ENCODE results near the gene NAALADL2. TPM values are rescaled to one million over a fixed set of nuclear protein-coding genes. Genes with fewer than 3 reads are reported as not detected.
"Not testable (repeated sequence)": the region's sequence is repeated elsewhere in the genome, so short reads cannot be mapped to it uniquely, and the experiment has no call there.

The NAALADL2 gene
- polyA plus RNA-seq, 1 donor: 6.5 TPM

GRCh38 chr3:175070946-175071345, 211.8 kb downstream of the NAALADL2 start:
- no peaks in the 10 kb centered on the region for H3K9me3 ChIP-seq (ENCODE audit: control insufficient read depth, low read depth, low read length)
- H3K4me3 ChIP-seq (ENCODE audit: low read length): no peak overlapping the region
- H3K27ac ChIP-seq (ENCODE audit: low read length): no peak overlapping the region
- H3K4me1 ChIP-seq (ENCODE audit: control insufficient read depth, insufficient read depth, low read length): no peaks in the 10 kb centered on the region
- no peaks in the 10 kb centered on the region for H3K27me3 ChIP-seq (ENCODE audit: control insufficient read depth, insufficient read depth, low read length)
- no peak for DNase-seq
- H3K36me3 ChIP-seq (ENCODE audit: control insufficient read depth, insufficient read depth, low read length): no peaks in the 10 kb centered on the region
- WGBS (ENCODE audit: insufficient coverage, low lambda C conversion rate): 100% methylated on average over 1 of the region's 3 CpGs

- H3K4me1 ChIP-seq (ENCODE audit: control insufficient read depth, insufficient read depth, low read length): no peaks in the 10 kb centered on the region
- no peaks in the 10 kb centered on the region for H3K27me3 ChIP-seq (ENCODE audit: control insufficient read depth, insufficient read depth, low read length)
- no peaks in the 10 kb centered on the region for H3K9me3 ChIP-seq (ENCODE audit: control insufficient read depth, low read depth, low read length)
- no peak for DNase-seq
- WGBS (ENCODE audit: insufficient coverage, low lambda C conversion rate): 89% methylated on average over 4 of the region's 6 CpGs
- no peak overlapping the region for H3K27ac ChIP-seq (ENCODE audit: low read length)
- H3K4me3 ChIP-seq (ENCODE audit: low read length): no peak overlapping the region
- H3K36me3 ChIP-seq (ENCODE audit: control insufficient read depth, insufficient read depth, low read length): no peaks in the 10 kb centered on the region
These were observed 214.2 kb downstream of the NAALADL2 start for GRCh38 chr3:175073219-175073905.

- no peaks in the 10 kb centered on the region for H3K4me1 ChIP-seq (ENCODE audit: control insufficient read depth, insufficient read depth, low read length)
- H3K36me3 ChIP-seq (ENCODE audit: control insufficient read depth, insufficient read depth, low read length): no peaks in the 10 kb centered on the region
- DNase-seq: no peak
- H3K9me3 ChIP-seq (ENCODE audit: control insufficient read depth, low read depth, low read length): no peaks in the 10 kb centered on the region
- H3K4me3 ChIP-seq (ENCODE audit: low read length): no peak overlapping the region
- H3K27me3 ChIP-seq (ENCODE audit: control insufficient read depth, insufficient read depth, low read length): no peaks in the 10 kb centered on the region
- H3K27ac ChIP-seq (ENCODE audit: low read length): no peak overlapping the region
These were observed 216.1 kb downstream of the NAALADL2 start for GRCh38 chr3:175075269-175075668.

- H3K27ac ChIP-seq (ENCODE audit: low read length): no peak overlapping the region
- no peaks in the 10 kb centered on the region for H3K27me3 ChIP-seq (ENCODE audit: control insufficient read depth, insufficient read depth, low read length)
- H3K36me3 ChIP-seq (ENCODE audit: control insufficient read depth, insufficient read depth, low read length): no peaks in the 10 kb centered on the region
- no peaks in the 10 kb centered on the region for H3K4me1 ChIP-seq (ENCODE audit: control insufficient read depth, insufficient read depth, low read length)
- WGBS (ENCODE audit: insufficient coverage, low lambda C conversion rate): 29% methylated on average over 2 of the region's 3 CpGs
- no peak for DNase-seq
- no peaks in the 10 kb centered on the region for H3K9me3 ChIP-seq (ENCODE audit: control insufficient read depth, low read depth, low read length)
- no peak overlapping the region for H3K4me3 ChIP-seq (ENCODE audit: low read length)
These were observed 218.1 kb downstream of the NAALADL2 start for GRCh38 chr3:175077216-175077615.

GRCh38 chr3:175082631-175083030, 223.5 kb downstream of the NAALADL2 start:
- Histone ChIP-seq H3K27ac (ENCODE audit: low read length) (no peak overlapping the region), H3K4me1 (ENCODE audit: control insufficient read depth, insufficient read depth, low read length) (no peaks in the 10 kb centered on the region), H3K4me3 (ENCODE audit: low read length) (no peak overlapping the region), H3K36me3 (ENCODE audit: control insufficient read depth, insufficient read depth, low read length) (no peaks in the 10 kb centered on the region), H3K27me3 (ENCODE audit: control insufficient read depth, insufficient read depth, low read length) (no peaks in the 10 kb centered on the region), H3K9me3 (ENCODE audit: control insufficient read depth, low read depth, low read length) (peaks cover 4% of the 10 kb centered on the region)
- DNase-seq: no peak

- 60% methylated on average over 1 of the region's 19 CpGs for WGBS (ENCODE audit: insufficient coverage, low lambda C conversion rate)
- not testable (repeated sequence) for H3K4me3 ChIP-seq (ENCODE audit: low read length); H3K4me1 ChIP-seq (ENCODE audit: control insufficient read depth, insufficient read depth, low read length); H3K9me3 ChIP-seq (ENCODE audit: control insufficient read depth, low read depth, low read length); DNase-seq; H3K27ac ChIP-seq (ENCODE audit: low read length); H3K36me3 ChIP-seq (ENCODE audit: control insufficient read depth, insufficient read depth, low read length); H3K27me3 ChIP-seq (ENCODE audit: control insufficient read depth, insufficient read depth, low read length)
These were observed 228.0 kb downstream of the NAALADL2 start for GRCh38 chr3:175087128-175087527.

GRCh38 chr3:175088766-175089380, 229.7 kb downstream of the NAALADL2 start:
- Histone ChIP-seq H3K4me3 (ENCODE audit: low read length) (no peak overlapping the region), H3K9me3 (ENCODE audit: control insufficient read depth, low read depth, low read length) (peaks cover 4% of the 10 kb centered on the region), H3K27ac (ENCODE audit: low read length) (no peak overlapping the region), H3K36me3 (ENCODE audit: control insufficient read depth, insufficient read depth, low read length) (no peaks in the 10 kb centered on the region), H3K27me3 (ENCODE audit: control insufficient read depth, insufficient read depth, low read length) (no peaks in the 10 kb centered on the region), H3K4me1 (ENCODE audit: control insufficient read depth, insufficient read depth, low read length) (no peaks in the 10 kb centered on the region)
- 25% methylated on average over 2 of the region's 3 CpGs for WGBS (ENCODE audit: insufficient coverage, low lambda C conversion rate)
- peak; percentile 2 to 33 for DNase-seq

- no peaks in the 10 kb centered on the region for H3K4me1 ChIP-seq (ENCODE audit: control insufficient read depth, insufficient read depth, low read length)
- peaks cover 4% of the 10 kb centered on the region for H3K9me3 ChIP-seq (ENCODE audit: control insufficient read depth, low read depth, low read length)
- H3K27me3 ChIP-seq (ENCODE audit: control insufficient read depth, insufficient read depth, low read length): no peaks in the 10 kb centered on the region
- DNase-seq: no peak
- H3K27ac ChIP-seq (ENCODE audit: low read length): no peak overlapping the region
- no peaks in the 10 kb centered on the region for H3K36me3 ChIP-seq (ENCODE audit: control insufficient read depth, insufficient read depth, low read length)
- 77% methylated on average over 7 of the region's 7 CpGs for WGBS (ENCODE audit: insufficient coverage, low lambda C conversion rate)
- H3K4me3 ChIP-seq (ENCODE audit: low read length): no peak overlapping the region
These were observed 232.4 kb downstream of the NAALADL2 start for GRCh38 chr3:175091426-175092114.

- no peaks in the 10 kb centered on the region for H3K27me3 ChIP-seq (ENCODE audit: control insufficient read depth, insufficient read depth, low read length)
- 100% methylated on average over 1 of the region's 3 CpGs for WGBS (ENCODE audit: insufficient coverage, low lambda C conversion rate)
- no peaks in the 10 kb centered on the region for H3K4me1 ChIP-seq (ENCODE audit: control insufficient read depth, insufficient read depth, low read length)
- no peak for DNase-seq
- no peaks in the 10 kb centered on the region for H3K36me3 ChIP-seq (ENCODE audit: control insufficient read depth, insufficient read depth, low read length)
- H3K27ac ChIP-seq (ENCODE audit: low read length): no peak overlapping the region
- H3K9me3 ChIP-seq (ENCODE audit: control insufficient read depth, low read depth, low read length): no peaks in the 10 kb centered on the region
- H3K4me3 ChIP-seq (ENCODE audit: low read length): no peak overlapping the region
These were observed 234.6 kb downstream of the NAALADL2 start for GRCh38 chr3:175093748-175094147.

- no peak for DNase-seq
- no peaks in the 10 kb centered on the region for H3K9me3 ChIP-seq (ENCODE audit: control insufficient read depth, low read depth, low read length)
- 79% methylated on average over 2 of the region's 2 CpGs for WGBS (ENCODE audit: insufficient coverage, low lambda C conversion rate)
- H3K27ac ChIP-seq (ENCODE audit: low read length): no peak overlapping the region
- H3K36me3 ChIP-seq (ENCODE audit: control insufficient read depth, insufficient read depth, low read length): no peaks in the 10 kb centered on the region
- H3K27me3 ChIP-seq (ENCODE audit: control insufficient read depth, insufficient read depth, low read length): no peaks in the 10 kb centered on the region
- no peak overlapping the region for H3K4me3 ChIP-seq (ENCODE audit: low read length)
- H3K4me1 ChIP-seq (ENCODE audit: control insufficient read depth, insufficient read depth, low read length): no peaks in the 10 kb centered on the region
These were observed 235.2 kb downstream of the NAALADL2 start for GRCh38 chr3:175094344-175094743.

Data from large intestine (tissue), 3 donors.